ENCODE results near the gene TIMM13.

TIMM13 gene

DNA sequence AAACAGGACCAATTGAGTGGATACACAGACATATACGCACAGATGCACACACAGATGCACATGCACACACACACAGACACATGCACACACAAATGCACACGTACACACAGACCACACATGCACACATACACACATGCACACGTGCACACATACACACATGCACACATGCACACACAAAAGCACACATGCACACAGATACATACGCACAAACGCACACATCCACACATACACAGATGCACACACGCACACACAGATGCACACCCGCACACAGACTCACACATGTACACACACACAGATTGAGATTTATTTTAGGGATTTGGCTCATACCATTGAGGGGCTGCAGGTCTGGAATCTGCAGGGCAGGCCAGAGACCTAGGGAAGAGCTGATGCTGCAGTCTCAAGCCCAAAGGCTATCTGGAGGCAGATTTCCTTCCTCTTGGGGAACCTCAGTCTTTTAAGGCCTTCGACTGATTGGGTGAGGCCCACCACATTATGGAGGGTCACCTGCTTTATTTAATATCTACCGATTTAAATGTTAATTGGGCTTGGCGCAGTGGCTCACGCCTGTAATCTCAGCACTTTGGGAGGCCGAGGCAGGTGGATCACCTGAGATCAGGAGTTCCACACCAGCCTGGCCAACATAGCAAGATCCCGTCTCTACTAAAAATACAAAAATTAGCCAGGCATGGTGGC is 44.7 kb downstream of the TIMM13 start:
- no peak for DNase-seq (ENCODE audit: low read depth, low spot score)

- no peak for DNase-seq (ENCODE audit: low read depth, low spot score)
Measured at GRCh38 chr19:2381148-2381820, 46.1 kb downstream of the TIMM13 start.

GRCh38 chr19:2380567-2380966 is 46.8 kb downstream of the TIMM13 start:
- no peak for DNase-seq (ENCODE audit: low read depth, low spot score)

DNA sequence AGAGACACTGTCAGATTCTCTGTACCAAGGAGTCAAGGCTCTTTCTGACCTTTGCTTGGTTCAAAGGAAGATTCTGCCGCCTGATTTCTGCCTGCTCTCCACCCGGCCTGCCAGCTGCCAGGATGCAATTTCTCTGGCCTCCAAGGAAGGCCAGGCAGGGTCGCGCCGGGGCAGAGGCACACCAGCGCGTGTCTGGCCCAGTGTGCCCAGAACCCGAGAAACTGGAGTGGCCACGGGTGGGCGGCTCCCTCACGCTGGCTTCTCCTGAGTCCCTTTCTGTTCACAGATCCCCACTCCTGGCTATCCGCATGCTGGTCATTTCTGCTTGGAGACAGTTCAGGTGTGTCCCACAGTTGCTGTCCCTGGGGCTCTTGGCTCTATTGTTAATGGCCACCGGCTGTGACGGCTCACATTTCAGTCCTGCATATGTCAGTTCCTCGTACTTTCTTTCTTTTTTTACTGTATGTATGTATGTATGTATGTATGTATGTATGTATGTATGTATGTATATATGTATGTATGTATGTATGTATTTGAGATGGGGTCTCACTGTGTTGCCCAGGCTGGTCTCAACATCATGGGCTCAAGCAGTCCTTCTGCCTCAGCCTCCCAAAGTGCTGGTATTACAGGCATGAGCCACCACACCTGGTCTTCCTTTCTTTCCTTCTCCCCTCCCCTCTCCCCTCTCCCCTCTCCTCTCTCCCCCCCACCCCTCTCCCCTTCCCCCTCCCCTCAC is 50.4 kb downstream of the TIMM13 start:
- no peak for DNase-seq (ENCODE audit: low read depth, low spot score)

All from iPS DF 19.7 (cell line).